ENCODE data around the gene MPP3. TPM values are rescaled to one million over a fixed set of nuclear protein-coding genes. Genes with fewer than 3 reads are reported as not detected.
"Not testable (repeated sequence)": the region's sequence is repeated elsewhere in the genome, so short reads cannot be mapped to it uniquely, and the experiment has no call there.

The MPP3 gene
- polyA plus RNA-seq, 3 donors from 2014 or later, result not detected

DNA sequence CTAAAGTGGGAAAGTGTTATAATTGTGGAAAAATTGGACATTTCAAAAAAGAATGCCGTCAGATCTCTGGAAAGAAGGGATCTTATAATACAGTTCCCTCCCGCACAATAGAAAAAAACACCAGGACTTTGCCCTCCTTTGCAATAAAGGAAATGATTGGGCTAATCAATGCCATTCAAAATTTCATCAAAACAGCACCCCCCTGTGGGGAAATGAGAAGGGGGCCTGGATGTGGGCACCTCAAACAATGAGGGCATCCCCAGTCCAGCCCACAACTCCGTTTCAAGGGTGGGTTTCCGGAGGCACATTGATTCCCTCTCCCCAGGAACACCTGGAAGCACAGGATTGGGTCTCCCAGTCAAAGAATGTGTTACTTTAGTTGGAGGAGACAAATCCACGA lies 40.1 kb upstream of the MPP3 start:
- Mint-ChIP-seq H3K36me3 (no peaks in the 10 kb centered on the region), H3K4me3 (no peak overlapping the region), H3K27me3 (ENCODE audit: low read depth in 3 of 3) (peaks cover 3 to 10% (median 10%) of the 10 kb centered on the region in 3 donors), H3K4me1 (no peaks in the 10 kb centered on the region), H3K27ac (no peak overlapping the region), H3K9me3 (no peaks in the 10 kb centered on the region)
- DNase-seq, result no peak

DNA sequence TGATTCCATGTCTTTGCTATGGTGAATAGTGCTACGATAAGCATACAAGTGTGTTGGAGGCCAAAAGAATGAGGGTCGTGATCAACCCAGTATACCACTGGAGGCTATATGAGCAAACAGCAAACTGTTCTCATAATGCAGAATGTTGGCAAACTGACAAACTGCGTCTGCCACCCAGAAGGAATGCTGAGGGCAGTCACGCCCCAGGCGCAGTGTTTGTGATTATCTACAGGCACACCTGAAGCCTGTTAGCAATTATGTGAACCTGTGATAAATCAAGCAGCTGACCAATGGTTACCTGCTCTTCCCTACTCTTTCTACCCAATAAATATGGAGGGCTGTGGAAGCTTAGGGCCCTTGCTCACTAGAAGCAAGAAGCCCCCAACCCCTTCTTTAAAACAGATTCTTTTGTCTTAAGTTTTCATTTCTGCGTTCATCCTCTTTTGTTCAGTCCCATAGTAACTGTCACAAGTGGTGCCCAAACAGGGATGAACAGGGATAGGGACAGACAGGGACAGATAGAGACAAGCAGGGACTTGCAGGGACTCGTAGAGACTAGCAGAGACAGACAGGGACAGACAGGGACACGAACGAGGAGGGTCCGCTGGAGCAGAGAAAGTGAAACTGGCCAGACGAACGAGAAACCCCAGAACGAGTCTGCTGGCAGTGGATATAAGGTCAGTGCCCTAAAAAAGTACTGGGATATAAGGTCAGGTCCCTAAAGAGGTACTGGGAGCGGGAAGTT lies 39.2 kb upstream of the MPP3 start:
- DNase-seq, result no peak
- H3K27ac Mint-ChIP-seq, result no peak overlapping the region

DNA sequence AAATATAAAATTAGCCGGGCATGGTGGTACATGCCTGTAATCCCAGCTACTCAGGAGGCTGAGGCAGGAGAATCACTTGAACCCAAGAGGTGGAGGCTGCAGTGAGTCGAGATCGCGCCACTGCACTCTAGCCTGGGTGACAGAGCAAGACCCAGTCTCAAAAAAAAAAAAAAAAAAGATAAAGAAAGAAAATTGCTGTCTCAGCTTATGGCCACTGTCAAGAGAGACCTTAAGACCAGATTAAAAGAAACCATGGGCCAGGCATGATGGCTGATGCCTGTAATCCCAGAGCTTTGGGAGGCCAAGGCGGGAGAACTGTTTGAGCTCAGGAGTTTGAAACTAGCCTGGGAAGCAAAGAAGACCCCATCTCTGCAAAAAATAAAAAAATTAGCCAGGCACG lies 36.1 kb upstream of the MPP3 start:
- H3K4me3 Mint-ChIP-seq, DNase-seq, H3K9me3 Mint-ChIP-seq, H3K27ac Mint-ChIP-seq, H3K4me1 Mint-ChIP-seq, H3K36me3 Mint-ChIP-seq: not testable (repeated sequence)
- H3K27me3 Mint-ChIP-seq (ENCODE audit: low read depth in 3 of 3), result peaks cover 3 to 10% (median 6%) of the 10 kb centered on the region in 3 donors

More for the DNA sequence above, 39.2 kb upstream of the MPP3 start:
- Mint-ChIP-seq H3K27me3 (ENCODE audit: low read depth in 3 of 3) (peaks cover 3 to 10% (median 10%) of the 10 kb centered on the region in 3 donors), H3K36me3 (no peaks in the 10 kb centered on the region), H3K9me3 (no peaks in the 10 kb centered on the region), H3K4me3 (no peak overlapping the region), H3K4me1 (no peaks in the 10 kb centered on the region)

DNA sequence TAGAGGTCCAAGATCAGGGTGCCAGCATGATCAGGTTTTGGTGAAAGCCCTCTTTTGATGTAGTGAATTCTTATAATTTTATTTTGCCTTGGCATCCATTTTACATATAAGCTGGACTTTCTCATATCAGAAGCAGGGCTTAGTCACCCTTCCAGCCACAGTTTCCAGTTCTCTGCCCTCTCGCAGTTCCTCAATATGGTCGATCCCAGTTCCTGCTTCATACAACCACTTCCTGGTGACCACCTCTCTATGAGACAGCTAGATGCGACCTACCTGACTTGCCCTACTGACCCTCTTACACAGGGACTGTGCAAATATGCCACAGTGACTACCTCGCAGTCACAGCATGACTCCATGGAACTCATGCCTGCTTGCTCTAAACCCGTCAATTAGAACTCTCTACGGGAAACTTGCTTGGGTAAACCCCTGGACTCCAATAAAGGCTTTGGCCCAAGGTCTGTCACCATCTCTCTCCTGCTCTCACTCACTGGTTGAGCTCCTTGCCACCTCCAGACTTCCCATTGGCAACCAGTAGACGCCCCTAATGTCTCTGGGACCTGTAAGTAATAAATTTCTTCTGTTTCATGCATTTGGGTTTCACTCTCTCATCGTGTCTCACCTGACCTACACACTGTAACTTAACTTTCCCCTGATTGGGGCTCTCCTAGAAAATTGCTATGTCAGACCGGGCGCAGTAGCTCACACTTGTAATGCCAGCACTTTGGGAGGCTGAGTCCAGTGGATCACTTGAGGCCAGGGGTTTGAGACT lies 35.5 kb upstream of the MPP3 start:
- H3K27ac Mint-ChIP-seq, result no peak overlapping the region
- DNase-seq, result no peak
- no peak overlapping the region for H3K4me3 Mint-ChIP-seq
- no peaks in the 10 kb centered on the region for H3K4me1 Mint-ChIP-seq
- no peaks in the 10 kb centered on the region for H3K9me3 Mint-ChIP-seq
- no peaks in the 10 kb centered on the region for H3K36me3 Mint-ChIP-seq
- peaks cover 3 to 10% (median 6%) of the 10 kb centered on the region in 3 donors for H3K27me3 Mint-ChIP-seq (ENCODE audit: low read depth in 3 of 3)

DNA sequence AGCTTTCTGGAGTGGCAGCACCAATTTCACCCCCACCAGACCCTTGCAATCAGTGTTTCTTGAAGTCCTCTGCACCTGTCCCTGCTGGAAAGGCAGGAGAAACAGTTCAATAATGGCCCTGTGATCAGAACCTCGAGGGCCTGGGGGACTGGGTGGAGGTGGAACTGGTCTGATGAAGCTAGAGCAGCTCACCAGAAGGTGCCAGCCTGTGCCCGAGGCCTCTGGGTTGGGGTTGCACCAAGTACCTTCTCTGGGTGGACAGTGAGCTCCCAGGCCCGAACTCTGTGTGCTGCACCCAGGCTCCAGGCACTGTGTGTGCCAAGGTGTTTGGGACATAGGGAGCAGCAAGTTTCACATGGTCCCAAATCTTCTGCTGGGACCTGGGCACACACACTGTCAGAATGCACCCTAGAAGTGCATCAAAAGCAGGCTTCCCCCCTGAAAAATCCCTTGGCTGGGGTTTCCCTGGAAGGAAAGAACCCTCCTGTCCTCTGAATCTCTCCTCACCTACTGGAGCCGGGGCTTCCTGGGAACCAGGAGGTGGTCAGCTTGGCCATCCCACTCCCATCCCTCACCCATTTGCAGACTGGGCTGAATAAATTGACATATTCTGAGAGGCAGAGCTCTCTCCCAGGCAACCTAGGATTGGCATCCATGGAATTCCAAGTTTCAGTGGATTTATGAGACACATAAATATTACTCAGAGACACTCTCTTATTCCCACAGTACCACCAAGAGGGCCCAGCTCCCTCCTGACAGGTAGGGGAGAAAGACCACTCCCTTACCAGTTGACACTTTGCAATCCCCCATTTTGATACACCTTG lies 31.4 kb upstream of the MPP3 start:
- Mint-ChIP-seq H3K27me3 (ENCODE audit: low read depth in 3 of 3) (peaks cover 1 to 4% (median 4%) of the 10 kb centered on the region in 3 donors), H3K9me3 (no peaks in the 10 kb centered on the region), H3K4me3 (no peak overlapping the region), H3K27ac (no peak overlapping the region), H3K36me3 (no peaks in the 10 kb centered on the region), H3K4me1 (no peaks in the 10 kb centered on the region)
- DNase-seq, result no peak

DNA sequence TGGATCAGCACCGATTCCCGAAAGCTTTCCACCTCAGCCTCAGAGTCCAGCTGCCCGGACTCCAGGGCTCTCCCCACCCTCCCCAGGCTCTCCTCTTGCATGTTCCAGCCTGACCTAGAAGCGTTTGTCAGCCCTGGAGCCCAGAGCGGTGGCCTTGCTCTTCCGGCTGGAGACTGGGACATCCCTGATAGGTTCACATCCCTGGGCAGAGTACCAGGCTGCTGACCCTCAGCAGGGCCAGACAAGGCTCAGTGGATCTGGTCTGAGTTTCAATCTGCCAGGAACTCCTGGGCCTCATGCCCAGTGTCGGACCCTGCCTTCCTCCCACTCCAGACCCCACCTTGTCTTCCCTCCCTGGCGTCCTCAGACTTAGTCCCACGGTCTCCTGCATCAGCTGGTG lies 29.0 kb upstream of the MPP3 start:
- Mint-ChIP-seq H3K4me1 (no peaks in the 10 kb centered on the region), H3K27ac (no peak overlapping the region), H3K9me3 (no peaks in the 10 kb centered on the region), H3K36me3 (no peaks in the 10 kb centered on the region), H3K27me3 (ENCODE audit: low read depth in 3 of 3) (peaks cover 1 to 6% (median 3%) of the 10 kb centered on the region in 3 donors), H3K4me3 (no peak overlapping the region)
- no peak for DNase-seq

DNA sequence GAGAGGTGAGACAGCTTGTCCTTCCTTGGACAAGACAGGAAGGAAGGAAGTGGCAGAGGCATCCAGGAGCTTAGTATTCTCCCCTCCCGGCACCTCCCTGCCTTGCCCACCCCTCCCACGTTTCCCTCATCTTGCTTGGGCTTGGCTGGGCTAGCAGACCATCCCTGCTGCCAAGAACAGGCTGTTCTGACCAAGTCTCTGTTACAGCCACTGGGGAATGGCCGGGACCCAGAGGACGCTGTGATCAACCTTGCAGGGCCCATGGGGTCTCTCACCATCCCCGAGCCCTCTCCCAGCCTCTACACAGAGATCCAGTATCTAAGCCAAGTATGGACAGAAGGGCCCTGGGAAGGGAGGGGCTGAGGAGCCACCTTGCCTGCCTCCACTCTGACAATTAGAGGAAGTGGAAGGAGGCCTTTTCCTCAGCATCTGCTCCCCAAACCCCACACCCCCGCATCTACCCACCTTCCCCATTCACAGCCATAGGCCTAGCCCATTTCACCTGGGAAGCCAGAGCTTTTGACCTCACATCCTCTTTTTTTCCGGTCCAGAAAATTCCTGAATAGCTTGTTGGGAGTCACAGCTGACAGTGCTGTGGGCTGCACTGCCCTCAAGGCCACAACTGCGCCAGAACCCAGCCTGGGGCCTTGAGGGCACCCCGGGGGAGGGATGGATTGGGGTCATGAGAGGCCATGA lies 28.1 kb upstream of the MPP3 start:
- H3K27ac Mint-ChIP-seq, result no peak overlapping the region

DNA sequence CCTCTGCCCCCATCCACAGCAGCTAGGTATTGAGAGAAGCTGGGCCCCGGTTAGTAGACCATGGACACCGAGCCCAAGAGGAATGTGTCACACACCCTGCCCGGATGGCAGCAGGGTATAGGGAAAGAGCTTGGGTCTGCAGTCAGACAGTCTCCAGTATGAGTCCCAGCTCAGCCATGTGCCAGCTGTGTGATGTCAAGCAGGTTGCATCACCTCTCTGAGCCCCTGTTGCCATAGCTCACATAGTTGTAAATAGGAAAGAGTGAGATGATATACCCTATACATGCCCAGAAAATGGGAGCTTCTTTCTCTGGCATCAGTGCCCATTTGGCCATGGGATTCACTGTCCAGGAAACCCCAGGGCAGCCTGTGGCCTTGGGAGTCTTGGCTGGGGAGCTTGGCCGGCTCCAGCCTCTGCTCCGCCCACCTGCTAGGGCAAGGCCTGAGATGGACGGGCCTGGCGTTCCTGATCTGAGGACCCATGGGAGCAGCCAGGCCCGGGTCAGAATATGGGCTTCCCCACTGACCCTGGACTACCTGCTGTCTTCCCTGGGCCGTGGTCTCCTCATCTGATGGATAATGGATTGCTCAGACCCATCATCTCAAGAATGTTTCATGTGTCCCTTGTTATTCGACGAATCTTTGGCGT lies 27.3 kb upstream of the MPP3 start:
- Mint-ChIP-seq H3K36me3 (no peaks in the 10 kb centered on the region), H3K9me3 (no peaks in the 10 kb centered on the region), H3K4me3 (no peak overlapping the region), H3K27me3 (ENCODE audit: low read depth in 3 of 3) (peaks cover 1 to 6% (median 3%) of the 10 kb centered on the region in 3 donors), H3K27ac (no peak overlapping the region), H3K4me1 (no peaks in the 10 kb centered on the region)
- no peak for DNase-seq

More for the DNA sequence above, 28.1 kb upstream of the MPP3 start:
- no peaks in the 10 kb centered on the region for H3K9me3 Mint-ChIP-seq
- H3K4me1 Mint-ChIP-seq, result no peaks in the 10 kb centered on the region
- DNase-seq, result no peak
- H3K36me3 Mint-ChIP-seq, result no peaks in the 10 kb centered on the region
- H3K4me3 Mint-ChIP-seq, result no peak overlapping the region
- peaks cover 1 to 6% (median 3%) of the 10 kb centered on the region in 3 donors for H3K27me3 Mint-ChIP-seq (ENCODE audit: low read depth in 3 of 3)

DNA sequence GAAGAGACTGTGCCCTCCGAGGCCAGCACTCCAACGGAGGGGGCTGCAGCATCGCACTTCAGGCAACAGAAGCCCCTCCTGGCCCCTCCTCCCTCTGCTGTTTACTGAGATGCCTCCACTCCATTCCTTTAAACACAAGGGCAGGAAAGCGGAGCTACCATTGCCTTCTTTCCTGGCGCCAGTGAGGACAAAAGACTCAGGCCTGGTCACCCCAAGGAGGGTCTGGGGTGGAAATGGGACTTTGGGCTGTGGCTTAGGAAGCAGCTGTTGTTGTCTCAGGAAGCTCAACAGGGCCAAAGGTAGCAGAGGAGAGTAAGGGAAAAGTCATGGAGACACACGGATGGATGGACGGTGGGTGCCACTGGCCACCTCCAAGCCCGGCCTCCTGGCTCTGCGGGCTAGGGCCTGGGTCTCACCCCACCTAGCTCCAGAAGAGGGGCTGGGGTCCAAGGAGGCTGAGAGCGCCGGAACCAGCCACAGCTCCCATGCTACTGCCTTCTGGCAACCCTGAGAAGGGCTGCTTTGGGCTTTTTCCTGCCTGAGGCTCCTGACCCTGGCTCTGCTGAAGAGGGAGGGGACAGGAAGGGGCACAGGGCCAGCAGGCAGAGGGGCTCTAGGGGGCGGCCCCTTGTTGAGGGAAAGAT lies 25.1 kb upstream of the MPP3 start:
- no peak for DNase-seq
- Mint-ChIP-seq H3K4me1 (no peaks in the 10 kb centered on the region), H3K27me3 (ENCODE audit: low read depth in 3 of 3) (peaks cover 1 to 6% (median 3%) of the 10 kb centered on the region in 3 donors), H3K4me3 (no peak overlapping the region), H3K27ac (no peak overlapping the region), H3K9me3 (no peaks in the 10 kb centered on the region), H3K36me3 (no peaks in the 10 kb centered on the region)

DNA sequence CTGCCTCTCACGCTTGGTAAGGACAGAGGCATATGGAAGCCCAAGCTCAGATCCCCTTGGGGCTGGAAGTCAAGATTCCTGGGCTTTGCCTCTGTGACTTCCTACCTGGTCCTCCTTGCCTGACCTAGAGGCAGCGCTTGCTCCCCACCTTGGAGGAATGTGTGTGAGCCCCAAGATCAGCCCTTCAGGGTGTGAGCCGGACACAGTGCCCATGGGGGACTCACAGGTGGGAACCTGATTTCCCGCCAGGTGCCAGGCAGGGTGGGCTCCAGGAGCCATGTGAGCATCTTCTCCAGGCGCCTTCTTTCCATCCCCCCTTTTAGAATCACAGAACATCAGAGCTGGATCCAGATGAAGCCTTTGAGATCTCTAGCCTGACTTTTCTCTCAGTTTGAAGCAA lies 24.2 kb upstream of the MPP3 start:
- no peak for DNase-seq
- H3K4me3 Mint-ChIP-seq, result no peak overlapping the region
- H3K4me1 Mint-ChIP-seq, result no peaks in the 10 kb centered on the region
- H3K27ac Mint-ChIP-seq, result no peak overlapping the region
- no peaks in the 10 kb centered on the region for H3K36me3 Mint-ChIP-seq
- H3K9me3 Mint-ChIP-seq, result no peaks in the 10 kb centered on the region
- peaks cover 1 to 6% (median 3%) of the 10 kb centered on the region in 3 donors for H3K27me3 Mint-ChIP-seq (ENCODE audit: low read depth in 3 of 3)

DNA sequence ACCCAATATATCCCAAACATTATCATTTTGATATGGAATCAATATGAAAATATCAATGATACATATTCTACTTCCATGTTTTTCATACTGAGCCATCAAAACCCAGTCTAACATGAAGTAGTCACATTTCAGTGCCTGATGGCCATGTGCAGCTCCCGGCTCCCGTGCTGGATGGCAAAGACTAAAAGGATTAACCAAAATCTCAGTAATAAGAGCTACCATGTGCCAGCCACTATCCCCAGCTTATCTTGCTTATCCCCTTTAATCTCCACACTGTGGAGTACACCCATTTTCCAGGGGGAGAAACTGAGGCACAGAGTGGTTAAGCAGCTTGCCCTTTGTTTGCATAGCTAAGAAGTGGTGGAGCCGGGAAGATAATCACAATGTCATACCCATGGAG lies 23.2 kb upstream of the MPP3 start:
- Mint-ChIP-seq H3K27me3 (ENCODE audit: low read depth in 3 of 3) (peaks cover 3 to 6% (median 4%) of the 10 kb centered on the region in 3 donors), H3K4me3 (no peak overlapping the region)

DNA sequence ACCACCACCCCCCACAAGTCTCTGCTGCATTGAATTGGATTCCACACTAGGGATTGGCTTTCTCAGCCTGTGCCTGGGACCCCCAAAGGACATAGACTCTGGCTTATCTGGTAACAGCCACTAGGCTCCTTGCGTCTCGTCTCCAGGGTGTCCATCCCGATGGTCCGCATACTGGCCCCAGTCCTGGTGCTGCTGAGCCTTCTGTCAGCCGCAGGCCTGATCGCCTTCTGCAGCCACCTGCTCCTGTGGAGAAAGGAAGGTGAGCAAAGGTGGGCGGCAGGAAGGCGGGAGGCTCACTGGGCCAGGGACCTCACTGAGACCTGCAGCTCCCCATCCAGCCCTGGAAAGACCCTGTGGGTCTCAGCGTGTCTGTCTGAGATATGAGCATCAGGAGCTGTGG lies 22.1 kb upstream of the MPP3 start:
- no peaks in the 10 kb centered on the region for H3K9me3 Mint-ChIP-seq
- H3K36me3 Mint-ChIP-seq, result no peaks in the 10 kb centered on the region
- no peaks in the 10 kb centered on the region for H3K4me1 Mint-ChIP-seq
- H3K4me3 Mint-ChIP-seq, result no peak overlapping the region
- H3K27ac Mint-ChIP-seq, result peak overlapping the region in 1 of 6 donors; percentile 28
- H3K27me3 Mint-ChIP-seq (ENCODE audit: low read depth in 3 of 3), result peaks cover 3 to 8% (median 4%) of the 10 kb centered on the region in 3 donors
- DNase-seq, result no peak

More for the DNA sequence above, 23.2 kb upstream of the MPP3 start:
- Mint-ChIP-seq H3K9me3 (no peaks in the 10 kb centered on the region), H3K36me3 (no peaks in the 10 kb centered on the region), H3K4me1 (no peaks in the 10 kb centered on the region), H3K27ac (no peak overlapping the region)
- no peak for DNase-seq

DNA sequence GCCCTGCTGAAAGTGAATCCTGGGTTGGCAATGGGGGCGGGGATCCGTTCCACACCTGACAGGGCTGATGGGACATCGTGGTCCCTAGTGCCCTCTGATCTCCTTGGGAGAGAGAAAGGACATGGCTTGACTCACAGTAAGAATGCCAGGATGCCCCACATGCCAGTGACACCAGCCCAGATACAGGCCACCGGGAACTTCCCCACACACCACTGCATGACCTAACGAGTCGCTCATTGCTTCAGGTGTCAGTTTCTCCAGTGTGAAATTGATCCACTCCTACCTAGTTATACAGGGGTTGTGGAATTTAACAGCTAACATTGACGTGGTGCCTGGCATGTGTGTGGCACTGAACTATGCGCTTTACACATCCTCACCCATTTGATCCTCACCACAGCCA lies 21.6 kb upstream of the MPP3 start:
- no peak overlapping the region for H3K27ac Mint-ChIP-seq
- no peak for DNase-seq
- H3K36me3 Mint-ChIP-seq, result no peaks in the 10 kb centered on the region
- no peaks in the 10 kb centered on the region for H3K9me3 Mint-ChIP-seq
- peaks cover 3 to 11% (median 4%) of the 10 kb centered on the region in 3 donors for H3K27me3 Mint-ChIP-seq (ENCODE audit: low read depth in 3 of 3)
- H3K4me1 Mint-ChIP-seq, result no peaks in the 10 kb centered on the region
- no peak overlapping the region for H3K4me3 Mint-ChIP-seq

All from immature natural killer cell (primary cell).